Subcutaneous adipose tissue (tissue), 4 donors: ENCODE data around the gene KLF2. TPM values are rescaled to one million over a fixed set of nuclear protein-coding genes. Genes with fewer than 3 reads are reported as not detected.

ENCODE experiments used
- CTCF ChIP-seq: fragments of 450-650 bp; IDR thresholded peaks from one replicate; pipeline ENCODE4 v1.5.1; 2016; ENCODE audit warnings: low read depth, mild to moderate bottlenecking, control low read depth, antibody characterized with exemption, moderate library complexity
- total RNA-seq, 4 donors: library from RNA; depleted of rRNA; stranded (reverse); fragments of >200 nt; gene quantifications; one replicate each; pipeline ENCODE4 v1.1.0, GENCODE V29; 2016

Gene KLF2
- total RNA-seq, 4 donors from 2014 or later: 17.8 to 70.6 (median 27.9) TPM

GRCh38 chr19:16327501-16327900, 2.9 kb downstream of the KLF2 start:
- no peak for TF ChIP-seq CTCF

- TF ChIP-seq CTCF: no peak
Observed at GRCh38 chr19:16327911-16328823, 3.5 kb downstream of the KLF2 start.

- TF ChIP-seq CTCF: no peak
Observed at GRCh38 chr19:16328824-16329482, 4.3 kb downstream of the KLF2 start.

GRCh38 chr19:16330368-16330801, 5.8 kb downstream of the KLF2 start:
- no peak for TF ChIP-seq CTCF

- TF ChIP-seq CTCF: no peak
Observed at GRCh38 chr19:16330806-16331690, 6.4 kb downstream of the KLF2 start.

GRCh38 chr19:16333001-16333586, 8.5 kb downstream of the KLF2 start:
- no peak for TF ChIP-seq CTCF
